ENCODE results near the gene AP1S1. TPM values are rescaled to one million over a fixed set of nuclear protein-coding genes. Genes with fewer than 3 reads are reported as not detected.

The AP1S1 gene
- total and polyA plus RNA-seq, 9 of the 15 experiments (the other 6 are each of a cell fraction or from before 2014, with no cell fraction given): 4.4 to 149 (median 89.4) TPM

DNA sequence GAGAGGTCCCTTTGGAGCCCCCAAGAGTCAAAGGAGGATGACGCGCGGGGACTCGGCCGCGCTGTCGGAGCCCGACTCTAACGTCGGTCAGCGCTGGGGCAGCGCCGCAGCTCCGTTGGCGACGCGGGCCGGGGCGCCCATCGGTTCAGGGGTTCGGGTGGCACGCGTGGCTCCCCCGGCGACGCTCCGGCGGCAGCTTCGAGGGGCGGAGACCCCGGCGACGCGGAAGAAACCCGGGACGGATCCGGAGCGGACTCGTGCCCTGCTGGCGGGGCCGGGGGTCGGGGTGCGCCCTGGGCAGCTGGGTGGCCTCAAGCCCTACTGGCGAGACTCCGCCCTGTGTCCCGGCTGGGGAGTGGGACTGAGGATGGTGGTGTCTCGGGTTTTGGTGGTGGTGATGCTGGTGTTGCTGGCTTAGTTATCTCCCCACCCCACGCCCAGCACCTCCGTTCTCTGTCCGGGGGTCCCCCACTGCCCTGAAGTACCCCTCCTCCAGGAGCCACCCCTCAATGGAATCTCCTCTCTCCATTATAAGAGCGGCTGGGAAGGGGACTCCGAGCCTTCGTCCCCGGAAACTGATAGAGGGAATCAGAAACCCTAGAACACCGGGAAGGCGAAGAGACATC, 26.0 kb downstream of the AP1S1 start, which contains the start of gene NAT16:
TSS of gene NAT16 (minus strand) at position 164 of the 626 bp plus-strand sequence. CDS start 5,486 bp downstream, outside the sequence.
- FAIRE-seq: no peak
- Histone ChIP-seq H4K20me1 (replicated peaks; ENCODE audit: control insufficient read depth, insufficient read depth, low read length) (no peaks in the 10 kb centered on the region), H3K9me1 (ENCODE audit: control insufficient read depth, insufficient read depth, low read length) (no peaks in the 10 kb centered on the region), H3K4me3 (no peak within 1 kb of the TSS), H3K27ac (ENCODE audit: extremely low read depth, low read depth, low read length) (no peak within 1 kb of the TSS), H3K4me1 (replicated peaks in 1 of 2; ENCODE audit: control insufficient read depth in 2 of 2, insufficient read depth in 2 of 2, low read length in 2 of 2) (peaks cover 4 to 16% of the 10 kb centered on the region in 2 experiments; a peak in 3 of 5 replicates), H3K9me3 (replicated peaks; ENCODE audit: control insufficient read depth, insufficient read depth, low read depth, low read length) (no peaks in the 10 kb centered on the region), H3K36me3 (ENCODE audit: control insufficient read depth, insufficient read depth, low read length) (no peaks in the 10 kb centered on the region), H3K4me2 (ENCODE audit: insufficient read depth, low read length) (no peak within 1 kb of the TSS), H3K79me2 (ENCODE audit: control insufficient read depth, insufficient read depth, low read length) (no peaks in the 10 kb centered on the region), H3K9ac (ENCODE audit: insufficient read depth in 1 of 2, low read depth in 2 of 2, low read length in 2 of 2) (peak within 1 kb of the TSS in 1 of 2 experiments; percentile 69; a peak in 2 of 4 replicates), H3K27me3 (ENCODE audit: control insufficient read depth in 2 of 2, insufficient read depth in 2 of 2, low read length in 2 of 2) (peaks cover 22 to 24% of the 10 kb centered on the region in 2 experiments; a peak in 4 of 5 replicates), H2AFZ (ENCODE audit: low read depth, low read length) (no peak within 1 kb of the TSS)
- 38% methylated on average over 47 of the region's 56 CpGs for WGBS (ENCODE audit: insufficient coverage, low coverage, missing lambda C conversion rate)
- peak in 1 of 4 experiments; percentile 18 for DNase-seq (ENCODE audit: extremely low read depth in 1 of 4, low spot score in 3 of 4)
- BruUV-seq (replicated peaks): no TSS peak
- TF ChIP-seq, protein P1, sequence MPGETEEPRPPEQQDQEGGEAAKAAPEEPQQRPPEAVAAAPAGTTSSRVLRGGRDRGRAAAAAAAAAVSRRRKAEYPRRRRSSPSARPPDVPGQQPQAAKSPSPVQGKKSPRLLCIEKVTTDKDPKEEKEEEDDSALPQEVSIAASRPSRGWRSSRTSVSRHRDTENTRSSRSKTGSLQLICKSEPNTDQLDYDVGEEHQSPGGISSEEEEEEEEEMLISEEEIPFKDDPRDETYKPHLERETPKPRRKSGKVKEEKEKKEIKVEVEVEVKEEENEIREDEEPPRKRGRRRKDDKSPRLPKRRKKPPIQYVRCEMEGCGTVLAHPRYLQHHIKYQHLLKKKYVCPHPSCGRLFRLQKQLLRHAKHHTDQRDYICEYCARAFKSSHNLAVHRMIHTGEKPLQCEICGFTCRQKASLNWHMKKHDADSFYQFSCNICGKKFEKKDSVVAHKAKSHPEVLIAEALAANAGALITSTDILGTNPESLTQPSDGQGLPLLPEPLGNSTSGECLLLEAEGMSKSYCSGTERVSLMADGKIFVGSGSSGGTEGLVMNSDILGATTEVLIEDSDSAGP (CRISPR knock-in tag; IDR thresholded peaks at IDR 0.05): no peak
- TF ChIP-seq ZBTB7A (IDR thresholded peaks at IDR 0.05; ENCODE audit: borderline replicate concordance, control insufficient read depth, low read depth, low read length) (peak; percentile 15; the same call in 1 of the 2 replicates), BACH1 (tag; IDR thresholded peaks at IDR 0.05) (no peak), ZNF436 (CRISPR knock-in tag; IDR thresholded peaks at IDR 0.05) (no peak), HNRNPL (IDR thresholded peaks at IDR 0.05; ENCODE audit: low read depth, low read length) (peak; percentile 63; the same call in 1 of the 2 replicates), MIER1 (IDR thresholded peaks at IDR 0.05; ENCODE audit: low read depth) (no peak), FIP1L1 (IDR thresholded peaks at IDR 0.05; ENCODE audit: low read depth, low read length, poor library complexity, severe bottlenecking) (no peak)
- TF ChIP-seq, protein P2, sequence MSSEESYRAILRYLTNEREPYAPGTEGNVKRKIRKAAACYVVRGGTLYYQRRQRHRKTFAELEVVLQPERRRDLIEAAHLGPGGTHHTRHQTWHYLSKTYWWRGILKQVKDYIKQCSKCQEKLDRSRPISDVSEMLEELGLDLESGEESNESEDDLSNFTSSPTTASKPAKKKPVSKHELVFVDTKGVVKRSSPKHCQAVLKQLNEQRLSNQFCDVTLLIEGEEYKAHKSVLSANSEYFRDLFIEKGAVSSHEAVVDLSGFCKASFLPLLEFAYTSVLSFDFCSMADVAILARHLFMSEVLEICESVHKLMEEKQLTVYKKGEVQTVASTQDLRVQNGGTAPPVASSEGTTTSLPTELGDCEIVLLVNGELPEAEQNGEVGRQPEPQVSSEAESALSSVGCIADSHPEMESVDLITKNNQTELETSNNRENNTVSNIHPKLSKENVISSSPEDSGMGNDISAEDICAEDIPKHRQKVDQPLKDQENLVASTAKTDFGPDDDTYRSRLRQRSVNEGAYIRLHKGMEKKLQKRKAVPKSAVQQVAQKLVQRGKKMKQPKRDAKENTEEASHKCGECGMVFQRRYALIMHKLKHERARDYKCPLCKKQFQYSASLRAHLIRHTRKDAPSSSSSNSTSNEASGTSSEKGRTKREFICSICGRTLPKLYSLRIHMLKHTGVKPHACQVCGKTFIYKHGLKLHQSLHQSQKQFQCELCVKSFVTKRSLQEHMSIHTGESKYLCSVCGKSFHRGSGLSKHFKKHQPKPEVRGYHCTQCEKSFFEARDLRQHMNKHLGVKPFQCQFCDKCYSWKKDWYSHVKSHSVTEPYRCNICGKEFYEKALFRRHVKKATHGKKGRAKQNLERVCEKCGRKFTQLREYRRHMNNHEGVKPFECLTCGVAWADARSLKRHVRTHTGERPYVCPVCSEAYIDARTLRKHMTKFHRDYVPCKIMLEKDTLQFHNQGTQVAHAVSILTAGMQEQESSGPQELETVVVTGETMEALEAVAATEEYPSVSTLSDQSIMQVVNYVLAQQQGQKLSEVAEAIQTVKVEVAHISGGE (CRISPR knock-in tag; IDR thresholded peaks at IDR 0.05): no peak
- intact Hi-C loops (cut with micrococcal nuclease) (no loop called here), in situ Hi-C loops (cut with MboI) (no loop called here)
- POLR2A ChIA-PET: no interaction called here
- CTCF ChIA-PET (ENCODE audit: low intra/inter-chr PET ratio): no interaction called here
- no peak for ATAC-seq
